HG03575 (cell line): Measurements from ENCODE around the gene MIPOL1.
"Not testable (repeated sequence)": the region's sequence is repeated elsewhere in the genome, so short reads cannot be mapped to it uniquely, and the experiment has no call there.

Experiments
- ATAC-seq: cut with Tn5 transposase; IDR thresholded peaks from one replicate; pipeline ENCODE4 v1.9.1; 2021; ENCODE audit not compliant: unreplicated experiment, insufficient number of reproducible peaks, low FRiP score; ENCODE audit errors: extremely low read depth

The MIPOL1 gene

GRCh38 chr14:37340353-37340752 is 142.6 kb downstream of the MIPOL1 start:
- no peak for ATAC-seq

- ATAC-seq: no peak
Observed at GRCh38 chr14:37343307-37344094, 145.8 kb downstream of the MIPOL1 start.

- ATAC-seq: no peak
Observed at GRCh38 chr14:37363661-37364060, 165.9 kb downstream of the MIPOL1 start.

GRCh38 chr14:37369425-37369824 is 171.7 kb downstream of the MIPOL1 start:
- no peak for ATAC-seq

- no peak for ATAC-seq
Observed at GRCh38 chr14:37375566-37375965, 177.8 kb downstream of the MIPOL1 start.

GRCh38 chr14:37376944-37377609 is 179.3 kb downstream of the MIPOL1 start:
- ATAC-seq: no peak

- ATAC-seq: no peak
Observed at GRCh38 chr14:37384870-37385596, 187.3 kb downstream of the MIPOL1 start.

GRCh38 chr14:37397157-37397940 is 199.6 kb downstream of the MIPOL1 start:
- ATAC-seq: not testable (repeated sequence)

GRCh38 chr14:37397941-37398215 is 200.1 kb downstream of the MIPOL1 start:
- no peak for ATAC-seq

- no peak for ATAC-seq
Observed at GRCh38 chr14:37399517-37399916, 201.8 kb downstream of the MIPOL1 start.

GRCh38 chr14:37401093-37401492 is 203.4 kb downstream of the MIPOL1 start:
- ATAC-seq: no peak

GRCh38 chr14:37403626-37404025 is 205.9 kb downstream of the MIPOL1 start:
- no peak for ATAC-seq

GRCh38 chr14:37406095-37406494 is 208.4 kb downstream of the MIPOL1 start:
- no peak for ATAC-seq

- ATAC-seq: no peak
Observed at GRCh38 chr14:37411079-37411735, 213.5 kb downstream of the MIPOL1 start.

- no peak for ATAC-seq
Observed at GRCh38 chr14:37413050-37413449, 215.3 kb downstream of the MIPOL1 start.

- ATAC-seq: no peak
Observed at GRCh38 chr14:37413504-37414003, 215.8 kb downstream of the MIPOL1 start.

- no peak for ATAC-seq
Observed at GRCh38 chr14:37416264-37416663, 218.5 kb downstream of the MIPOL1 start.

- no peak for ATAC-seq
Observed at GRCh38 chr14:37417151-37417550, 219.4 kb downstream of the MIPOL1 start.

- ATAC-seq: no peak
Observed at GRCh38 chr14:37417833-37418232, 220.1 kb downstream of the MIPOL1 start.
